NT2/D1 (cell line): ENCODE results near the gene SLC7A5.
A peak's percentile ranks its signal among the peaks of the same experiment; 100 is the strongest.
"Not testable (repeated sequence)": the region's sequence is repeated elsewhere in the genome, so short reads cannot be mapped to it uniquely, and the experiment has no call there.

Experiments
- DNase-seq: peaks from one replicate; pipeline ENCODE4 v3.0.0-alpha.2; 2011; ENCODE audit warnings: low read depth, low spot score
- H3K27me3 ChIP-seq: 2 replicates; pipeline ENCODE4 v1.6.0; 2011; ENCODE audit warnings: mild to moderate bottlenecking; ENCODE audit not compliant: insufficient read length, insufficient read depth
- H3K36me3 ChIP-seq: 2 replicates; pipeline ENCODE4 v1.6.1; 2011; ENCODE audit warnings: mild to moderate bottlenecking, low read length, mixed read lengths; ENCODE audit not compliant: insufficient read depth, insufficient read length
- H3K4me1 ChIP-seq: 2 replicates; pipeline ENCODE4 v1.5.1; 2011; ENCODE audit not compliant: insufficient read depth, insufficient read length
- H3K4me3 ChIP-seq: 2 replicates; pipeline ENCODE4 v1.5.1; 2011; ENCODE audit warnings: low read depth; ENCODE audit not compliant: insufficient read length
- H3K9ac ChIP-seq: 2 replicates; pipeline ENCODE4 v1.6.0; 2011; ENCODE audit warnings: low read depth; ENCODE audit not compliant: insufficient read length
- H3K9me3 ChIP-seq: 2 replicates; pipeline ENCODE4 v1.5.1; 2011; ENCODE audit warnings: mild to moderate bottlenecking, low read length; ENCODE audit not compliant: insufficient read depth
- SUZ12 ChIP-seq: IDR thresholded peaks from 2 replicates; pipeline ENCODE4 v1.6.1; 2011; ENCODE audit not compliant: insufficient read length, insufficient read depth; ENCODE audit errors: extremely low read depth
- YY1 ChIP-seq: IDR thresholded peaks from 2 replicates; pipeline ENCODE4 v1.6.1; 2011; ENCODE audit not compliant: insufficient read length, insufficient read depth
- ZNF274 ChIP-seq: IDR thresholded peaks from 2 replicates; pipeline ENCODE4 v1.6.1; 2011; ENCODE audit warnings: mild to moderate bottlenecking, low read depth, low read length

The SLC7A5 gene

DNA sequence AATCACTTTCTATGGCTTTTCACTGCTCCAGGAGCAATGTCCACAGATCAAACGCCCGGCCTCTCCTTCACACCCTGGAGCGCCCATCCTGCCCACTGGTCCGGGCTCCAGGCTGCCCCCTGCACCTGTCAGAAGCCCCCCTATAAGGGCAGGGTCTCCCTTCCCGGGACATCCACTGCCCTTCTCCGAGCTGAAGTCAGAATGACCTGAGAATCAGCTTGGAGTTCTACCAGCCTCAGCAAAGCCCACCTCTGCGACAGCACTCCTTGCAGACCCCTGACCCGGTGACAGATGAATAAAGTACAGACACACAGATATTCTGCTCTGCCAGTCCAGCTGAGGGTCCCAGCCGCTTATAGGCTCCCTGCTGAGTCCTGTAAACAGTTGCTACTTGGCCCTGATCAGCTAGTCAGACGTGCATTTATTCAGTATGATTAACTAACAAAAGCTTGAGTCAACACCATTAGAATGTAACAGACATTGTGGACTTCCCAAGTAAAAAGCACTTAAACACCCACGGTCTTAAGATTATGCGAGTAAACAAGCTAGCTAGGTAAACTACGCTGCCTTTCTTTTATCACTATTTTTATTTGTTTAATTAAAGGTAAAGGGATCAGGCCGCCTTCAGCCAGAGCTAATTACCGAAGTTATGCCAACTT is 4.8 kb downstream of the SLC7A5 start:
- Histone ChIP-seq H3K9ac (no peak overlapping the region), H3K4me1 (peaks cover 24% of the 10 kb centered on the region), H3K36me3 (peaks cover 80% of the 10 kb centered on the region), H3K27me3 (no peaks in the 10 kb centered on the region), H3K4me3 (no peak overlapping the region), H3K9me3 (no peaks in the 10 kb centered on the region)
- no peak for DNase-seq
- TF ChIP-seq YY1 (no peak), ZNF274 (no peak), SUZ12 (no peak)

DNA sequence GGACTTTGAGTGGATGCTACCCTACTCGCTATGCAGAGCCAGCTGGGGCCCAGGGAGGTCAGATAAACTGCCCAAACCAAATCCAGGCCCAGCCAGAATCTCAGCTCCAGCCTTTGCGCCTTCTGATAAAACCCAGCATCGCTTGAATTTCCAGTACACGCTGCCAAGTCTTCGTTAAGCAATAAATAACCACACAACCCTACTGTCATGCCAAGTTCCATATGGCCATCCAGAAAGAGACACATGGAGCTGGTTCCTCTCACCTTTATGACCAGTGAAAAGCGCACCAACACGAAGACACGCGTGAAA is 6.0 kb downstream of the SLC7A5 start:
- not testable (repeated sequence) for H3K9me3 ChIP-seq, H3K9ac ChIP-seq, H3K27me3 ChIP-seq, H3K4me3 ChIP-seq, DNase-seq
- Histone ChIP-seq H3K4me1 (peaks cover 25% of the 10 kb centered on the region), H3K36me3 (peaks cover 86% of the 10 kb centered on the region)

DNA sequence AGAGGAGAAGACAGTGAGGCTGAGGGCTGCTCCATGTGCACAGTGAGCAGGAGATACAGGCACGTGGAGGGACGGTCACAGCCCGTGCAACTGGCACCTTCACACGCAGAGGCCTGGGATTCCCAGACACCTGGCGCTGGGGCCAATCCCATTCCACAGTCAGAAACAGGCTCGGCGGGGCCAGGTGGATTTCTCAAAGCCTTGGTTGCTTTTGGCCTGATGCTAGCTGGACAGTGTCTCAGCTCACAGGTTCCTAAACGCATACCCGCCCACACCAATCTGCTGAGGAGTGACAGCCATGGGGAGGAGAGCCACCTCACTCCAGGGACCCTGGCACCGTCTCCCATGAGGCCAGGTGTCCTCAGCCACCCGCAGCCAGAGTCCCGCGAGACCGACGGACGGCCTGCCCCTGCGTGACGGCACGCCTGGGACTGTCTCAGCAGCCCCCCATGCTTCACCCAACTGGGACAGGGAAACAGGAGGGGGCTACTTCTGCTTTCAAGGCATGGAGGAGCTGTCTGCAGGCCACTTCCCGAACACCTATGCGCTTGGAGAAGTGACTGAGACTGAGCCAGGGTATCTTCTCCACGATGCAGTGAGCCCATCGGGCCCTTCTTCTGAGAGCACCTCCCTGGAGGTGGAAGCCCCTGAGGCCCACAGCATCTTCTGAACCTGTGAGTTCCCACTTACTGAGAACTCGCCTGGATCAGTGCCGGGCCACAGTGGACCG is 6.5 kb downstream of the SLC7A5 start:
- not testable (repeated sequence) for H3K9me3 ChIP-seq, DNase-seq, H3K4me3 ChIP-seq, H3K9ac ChIP-seq, H3K27me3 ChIP-seq
- Histone ChIP-seq H3K36me3 (peaks cover 86% of the 10 kb centered on the region), H3K4me1 (peaks cover 29% of the 10 kb centered on the region)

DNA sequence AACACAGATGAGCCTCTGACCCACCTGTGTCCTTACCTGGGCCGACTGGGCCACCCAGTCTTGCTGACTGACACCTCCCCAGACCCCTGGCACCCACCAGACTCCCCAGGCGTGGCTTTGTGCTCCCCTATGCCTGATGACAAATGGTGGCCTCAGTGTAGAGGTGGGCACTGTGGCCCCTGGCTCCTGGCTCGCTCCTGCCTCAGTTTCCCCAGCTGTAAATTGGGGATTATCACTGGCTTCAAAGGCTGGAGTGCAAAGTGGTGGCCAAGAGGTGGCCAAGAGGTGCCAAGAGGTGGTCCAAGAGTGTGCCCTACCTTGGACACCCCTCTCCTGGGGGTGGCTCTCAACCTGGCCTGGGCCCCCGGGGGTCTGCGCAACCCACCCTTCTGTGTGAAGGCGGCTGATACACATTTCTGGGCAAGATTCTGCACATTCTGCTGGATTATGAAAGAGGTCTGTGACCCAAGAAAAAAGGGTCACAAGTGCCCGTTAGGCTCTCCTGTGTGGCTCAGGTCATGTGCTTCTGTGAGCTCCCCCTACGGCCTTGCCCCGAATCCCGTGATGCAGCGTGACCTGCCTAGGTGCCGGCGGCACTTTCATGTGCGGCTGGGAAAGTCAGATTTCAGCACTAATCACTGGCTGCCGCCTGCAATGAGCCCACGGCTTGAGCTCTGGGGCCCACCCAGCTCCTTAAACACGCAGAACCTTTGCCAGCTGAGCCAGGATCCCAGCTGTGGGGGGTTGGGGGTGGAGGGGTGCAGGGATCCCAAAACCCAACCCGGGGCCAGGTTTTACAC is 7.8 kb downstream of the SLC7A5 start:
- H3K4me3 ChIP-seq, H3K27me3 ChIP-seq, H3K9me3 ChIP-seq, DNase-seq: not testable (repeated sequence)
- peaks cover 88% of the 10 kb centered on the region for H3K36me3 ChIP-seq
- H3K9ac ChIP-seq: peak overlapping the region; percentile 26
- H3K4me1 ChIP-seq: peaks cover 33% of the 10 kb centered on the region

DNA sequence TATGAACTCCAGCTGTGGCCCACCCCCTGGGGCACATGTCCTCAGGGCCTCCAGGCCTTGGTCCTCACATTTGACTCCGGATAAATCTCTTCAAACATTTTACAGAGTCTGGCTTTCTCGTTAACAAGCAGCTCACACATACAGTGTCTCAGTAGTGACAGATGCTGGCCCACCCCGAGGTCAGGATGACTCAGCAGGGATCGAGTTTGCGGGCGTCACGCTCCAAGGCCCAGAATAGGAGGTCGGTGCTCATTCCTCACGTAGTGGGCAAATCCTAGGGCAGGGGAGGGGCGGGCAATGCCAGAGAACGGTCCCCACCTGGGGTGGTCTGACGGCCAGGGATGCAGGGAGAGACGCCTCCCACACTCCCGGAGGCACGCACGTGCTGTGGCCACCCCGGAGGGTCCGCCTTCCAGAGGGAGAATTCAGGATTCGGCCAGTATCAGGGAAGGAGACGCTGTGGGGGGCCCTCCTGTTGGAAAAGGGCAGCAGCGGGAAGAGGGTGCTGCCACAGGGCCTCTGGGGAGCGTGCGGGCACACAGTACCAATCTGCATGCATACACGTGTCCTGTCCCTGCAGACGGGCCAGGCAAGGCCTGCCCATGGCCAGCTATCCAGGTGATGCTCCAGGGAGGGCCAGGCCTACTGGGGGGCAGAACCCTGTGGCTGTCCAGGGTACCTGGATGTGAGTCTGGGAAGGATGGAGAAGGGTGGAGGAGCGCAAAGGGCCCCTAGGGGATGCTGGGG is 8.6 kb downstream of the SLC7A5 start:
- Histone ChIP-seq H3K9me3 (no peaks in the 10 kb centered on the region), H3K36me3 (peaks cover 89% of the 10 kb centered on the region), H3K27me3 (no peaks in the 10 kb centered on the region), H3K9ac (no peak overlapping the region), H3K4me1 (peaks cover 37% of the 10 kb centered on the region), H3K4me3 (no peak overlapping the region)
- DNase-seq: no peak
- TF ChIP-seq SUZ12 (no peak), ZNF274 (no peak), YY1 (no peak)

DNA sequence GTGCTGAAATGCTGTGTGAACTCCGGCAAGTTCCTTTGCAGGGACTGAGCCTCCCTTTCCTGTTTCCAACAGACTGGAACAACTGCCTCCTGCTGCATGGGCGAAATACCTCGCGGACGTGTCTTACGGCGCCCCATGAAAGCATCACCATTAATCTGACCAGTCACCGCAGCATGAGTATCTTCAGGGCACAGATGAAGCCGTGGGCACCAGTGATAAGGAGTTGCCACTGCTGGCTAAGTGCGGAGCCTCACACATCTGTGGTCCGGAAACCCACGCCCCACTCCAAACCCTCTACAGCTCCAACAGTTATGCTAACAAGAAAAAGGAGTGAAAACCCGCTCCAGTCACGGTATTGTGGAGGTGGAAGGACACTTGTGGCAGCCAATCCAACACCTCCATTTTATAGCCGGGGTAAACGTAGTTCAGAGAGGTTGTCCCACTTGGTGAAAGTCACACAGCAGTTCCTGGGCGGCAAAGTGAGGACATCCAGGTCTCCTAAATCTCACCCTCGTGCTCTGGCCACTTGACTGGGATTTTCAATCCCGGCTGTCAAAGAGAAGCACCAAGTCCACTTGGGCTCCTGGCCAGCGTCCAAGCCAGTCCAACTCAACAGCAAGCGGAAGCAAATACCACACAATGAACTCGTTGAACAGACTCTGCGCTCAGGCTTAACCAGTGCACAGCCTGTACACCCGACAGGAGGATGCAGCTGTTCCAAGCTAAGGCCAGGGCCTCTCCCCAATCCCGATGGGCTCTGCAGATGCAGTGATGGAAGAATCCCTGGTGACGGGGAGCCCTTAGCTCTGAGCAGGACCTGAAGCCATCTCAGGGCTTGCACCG is 10.9 kb downstream of the SLC7A5 start:
- not testable (repeated sequence) for H3K4me3 ChIP-seq

DNA sequence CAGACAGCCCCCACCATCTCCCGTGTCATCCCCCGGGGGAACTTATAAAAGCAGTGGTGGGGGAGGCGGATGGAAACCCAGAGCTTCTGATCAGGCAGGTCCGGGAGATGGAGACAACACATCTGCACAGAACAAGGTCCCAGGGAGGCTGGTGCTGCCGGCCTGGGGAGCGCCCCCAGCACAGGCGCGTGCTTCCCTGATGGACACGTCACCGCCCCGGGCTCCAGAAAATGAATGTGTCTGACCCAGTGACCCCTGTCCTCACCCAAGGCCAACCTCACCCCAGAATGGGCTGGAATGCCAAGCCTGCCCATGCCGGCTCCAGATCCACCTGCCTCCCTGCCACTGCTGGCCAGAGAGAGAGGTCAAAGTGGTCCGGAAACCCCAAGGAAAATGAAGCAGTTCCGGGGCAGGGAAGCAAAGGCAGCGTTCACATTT is 12.5 kb downstream of the SLC7A5 start:
- TF ChIP-seq YY1 (no peak), SUZ12 (no peak), ZNF274 (no peak)
- Histone ChIP-seq H3K4me1 (peaks cover 46% of the 10 kb centered on the region), H3K9ac (no peak overlapping the region), H3K27me3 (no peaks in the 10 kb centered on the region), H3K4me3 (no peak overlapping the region), H3K36me3 (peaks cover 92% of the 10 kb centered on the region), H3K9me3 (no peaks in the 10 kb centered on the region)
- DNase-seq: no peak

More for the DNA sequence above, 10.9 kb downstream of the SLC7A5 start:
- not testable (repeated sequence) for DNase-seq, H3K27me3 ChIP-seq, H3K9me3 ChIP-seq, H3K9ac ChIP-seq
- Histone ChIP-seq H3K36me3 (peaks cover 88% of the 10 kb centered on the region), H3K4me1 (peaks cover 39% of the 10 kb centered on the region)
